ENCODE measurements around the gene LAIR1.

DNA sequence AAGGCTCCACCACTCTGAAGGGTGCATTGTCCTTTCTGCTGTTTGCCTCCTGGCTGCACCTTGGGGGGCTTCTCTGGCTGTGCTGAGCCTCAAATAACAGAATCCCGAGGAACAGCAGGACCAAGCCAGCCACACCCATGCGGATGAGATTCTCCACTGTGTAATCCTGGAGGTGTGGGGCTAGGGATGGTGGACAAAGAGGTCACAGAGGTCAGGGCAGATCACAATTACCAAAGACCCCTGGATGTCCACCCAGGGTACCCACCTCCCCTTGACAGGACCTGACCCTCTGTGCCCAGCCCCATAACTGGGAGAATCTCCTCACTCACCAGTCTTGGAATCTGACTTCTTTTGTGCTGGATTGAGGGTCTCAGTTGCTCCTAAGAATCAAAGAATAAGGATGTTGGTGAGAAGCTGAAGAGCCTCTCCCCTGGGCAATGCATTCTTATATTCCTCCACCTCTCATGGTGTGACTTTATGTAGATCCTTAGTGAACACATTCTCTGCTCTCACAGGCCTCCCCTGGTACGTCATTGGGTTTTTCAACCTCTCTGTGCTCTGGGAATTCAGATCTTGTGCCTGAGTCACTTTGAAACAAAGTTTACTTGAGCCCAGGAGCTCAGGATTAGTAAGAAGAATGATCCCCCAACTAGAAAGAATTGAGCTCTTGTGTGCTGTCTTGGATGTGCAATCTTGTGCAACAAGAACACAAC is 31.0 kb downstream of the LAIR1 start:
- TF ChIP-seq, protein P1, sequence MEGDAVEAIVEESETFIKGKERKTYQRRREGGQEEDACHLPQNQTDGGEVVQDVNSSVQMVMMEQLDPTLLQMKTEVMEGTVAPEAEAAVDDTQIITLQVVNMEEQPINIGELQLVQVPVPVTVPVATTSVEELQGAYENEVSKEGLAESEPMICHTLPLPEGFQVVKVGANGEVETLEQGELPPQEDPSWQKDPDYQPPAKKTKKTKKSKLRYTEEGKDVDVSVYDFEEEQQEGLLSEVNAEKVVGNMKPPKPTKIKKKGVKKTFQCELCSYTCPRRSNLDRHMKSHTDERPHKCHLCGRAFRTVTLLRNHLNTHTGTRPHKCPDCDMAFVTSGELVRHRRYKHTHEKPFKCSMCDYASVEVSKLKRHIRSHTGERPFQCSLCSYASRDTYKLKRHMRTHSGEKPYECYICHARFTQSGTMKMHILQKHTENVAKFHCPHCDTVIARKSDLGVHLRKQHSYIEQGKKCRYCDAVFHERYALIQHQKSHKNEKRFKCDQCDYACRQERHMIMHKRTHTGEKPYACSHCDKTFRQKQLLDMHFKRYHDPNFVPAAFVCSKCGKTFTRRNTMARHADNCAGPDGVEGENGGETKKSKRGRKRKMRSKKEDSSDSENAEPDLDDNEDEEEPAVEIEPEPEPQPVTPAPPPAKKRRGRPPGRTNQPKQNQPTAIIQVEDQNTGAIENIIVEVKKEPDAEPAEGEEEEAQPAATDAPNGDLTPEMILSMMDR (conservative IDR thresholded peaks at IDR 0.05): no peak
- TF ChIP-seq ZFX (IDR thresholded peaks at IDR 0.05): no peak
